GM18951 (cell line): ENCODE results near the gene VMA21.
A peak's percentile ranks its signal among the peaks of the same experiment; 100 is the strongest.

ENCODE experiments used
- POLR2A ChIP-seq: IDR thresholded peaks from 4 replicates; pipeline ENCODE4 v1.6.1; 2011; ENCODE audit warnings: mild to moderate bottlenecking; ENCODE audit not compliant: insufficient read length, insufficient read depth; ENCODE audit errors: extremely low read depth
- in situ Hi-C: fragments of 300-500 bp; cut with MboI; formaldehyde crosslinking; loops from one replicate; pipeline ENCODE4 v1.12.0; 2022; ENCODE audit warnings: low sequenced_read_pairs, mixed read lengths, inconsistent platforms; ENCODE audit not compliant: unreplicated experiment

VMA21 gene

GRCh38 chrX:151396825-151397740 lies at the start of gene VMA21:
TSS of gene VMA21 (plus strand) at chrX:151397206. CDS start at chrX:151397309, 103 bp downstream.
- TF ChIP-seq POLR2A, result peak; percentile 77
- in situ Hi-C loops, result no loop called here

- TF ChIP-seq POLR2A, result no peak
- in situ Hi-C loops, result no loop called here
Observed at GRCh38 chrX:151359341-151359740, 37.7 kb upstream of the VMA21 start.

GRCh38 chrX:151359931-151360871 lies 36.8 kb upstream of the VMA21 start:
- no peak for TF ChIP-seq POLR2A
- in situ Hi-C loops, result no loop called here

- in situ Hi-C loops, result no loop called here
- no peak for TF ChIP-seq POLR2A
Observed at GRCh38 chrX:151363316-151363715, 33.7 kb upstream of the VMA21 start.

- in situ Hi-C loops, result no loop called here
- no peak for TF ChIP-seq POLR2A
Observed at GRCh38 chrX:151365579-151365978, 31.4 kb upstream of the VMA21 start.

- in situ Hi-C loops, result no loop called here
- TF ChIP-seq POLR2A, result no peak
Observed at GRCh38 chrX:151370906-151371305, 26.1 kb upstream of the VMA21 start.

- in situ Hi-C loops, result no loop called here
- TF ChIP-seq POLR2A, result no peak
Observed at GRCh38 chrX:151384807-151385206, 12.2 kb upstream of the VMA21 start.

- no peak for TF ChIP-seq POLR2A
- in situ Hi-C loops, result no loop called here
Observed at GRCh38 chrX:151386838-151387459, 10.1 kb upstream of the VMA21 start.

- in situ Hi-C loops, result no loop called here
- TF ChIP-seq POLR2A, result no peak
Observed at GRCh38 chrX:151391722-151392121, 5.3 kb upstream of the VMA21 start.

GRCh38 chrX:151393514-151393913 lies 3.5 kb upstream of the VMA21 start:
- TF ChIP-seq POLR2A, result no peak
- in situ Hi-C loops, result no loop called here

GRCh38 chrX:151396042-151396824 lies 773 bp upstream of the VMA21 start:
- no peak for TF ChIP-seq POLR2A
- in situ Hi-C loops, result no loop called here

GRCh38 chrX:151397741-151398070 lies 700 bp downstream of the VMA21 start:
- in situ Hi-C loops, result no loop called here
- no peak for TF ChIP-seq POLR2A
